ENCODE results near the gene ASAP2.

Gene ASAP2

GRCh38 chr2:9382604-9383235 is 176.1 kb downstream of the ASAP2 start:
- POLR2A ChIA-PET = no interaction called here
- CTCF ChIA-PET = interaction anchor here (0.8 to 2.8 kb wide), 2 partner anchors 11 to 240 kb away, joined by 3 to 22 read pairs; no protein-coding TSS in a partner anchor

DNA sequence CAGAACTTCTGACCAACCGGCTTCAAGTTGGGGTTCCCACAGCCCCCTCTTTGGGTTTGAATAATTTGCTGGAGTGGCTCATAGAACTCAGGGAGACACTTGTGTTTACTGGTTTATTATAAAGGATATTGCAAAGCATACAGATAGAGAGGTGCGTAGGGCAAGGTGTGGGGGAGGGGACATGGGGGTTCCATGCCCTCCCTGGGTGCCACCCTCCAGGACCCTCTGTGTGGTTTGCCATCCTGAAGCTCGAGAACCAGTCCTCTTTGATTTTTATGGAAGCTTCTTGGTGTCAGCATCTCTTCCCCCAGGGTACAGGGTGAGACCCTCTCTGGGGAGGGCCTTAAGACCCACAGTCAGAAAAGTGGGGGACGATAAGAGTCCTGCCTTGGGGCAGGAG is 177.9 kb downstream of the ASAP2 start:
- ChIA-PET CTCF (interaction anchor here (1.2 to 2.0 kb wide), 2 partner anchors 14 to 20 kb away, joined by 8 to 9 read pairs; no protein-coding TSS in a partner anchor), POLR2A (interaction anchor here (0.5 kb wide), 1 partner anchor 594 kb away, joined by 5 read pairs; no protein-coding TSS in a partner anchor)
- TF ChIP-seq, protein P1, sequence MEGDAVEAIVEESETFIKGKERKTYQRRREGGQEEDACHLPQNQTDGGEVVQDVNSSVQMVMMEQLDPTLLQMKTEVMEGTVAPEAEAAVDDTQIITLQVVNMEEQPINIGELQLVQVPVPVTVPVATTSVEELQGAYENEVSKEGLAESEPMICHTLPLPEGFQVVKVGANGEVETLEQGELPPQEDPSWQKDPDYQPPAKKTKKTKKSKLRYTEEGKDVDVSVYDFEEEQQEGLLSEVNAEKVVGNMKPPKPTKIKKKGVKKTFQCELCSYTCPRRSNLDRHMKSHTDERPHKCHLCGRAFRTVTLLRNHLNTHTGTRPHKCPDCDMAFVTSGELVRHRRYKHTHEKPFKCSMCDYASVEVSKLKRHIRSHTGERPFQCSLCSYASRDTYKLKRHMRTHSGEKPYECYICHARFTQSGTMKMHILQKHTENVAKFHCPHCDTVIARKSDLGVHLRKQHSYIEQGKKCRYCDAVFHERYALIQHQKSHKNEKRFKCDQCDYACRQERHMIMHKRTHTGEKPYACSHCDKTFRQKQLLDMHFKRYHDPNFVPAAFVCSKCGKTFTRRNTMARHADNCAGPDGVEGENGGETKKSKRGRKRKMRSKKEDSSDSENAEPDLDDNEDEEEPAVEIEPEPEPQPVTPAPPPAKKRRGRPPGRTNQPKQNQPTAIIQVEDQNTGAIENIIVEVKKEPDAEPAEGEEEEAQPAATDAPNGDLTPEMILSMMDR (IDR thresholded peaks at IDR 0.05; ENCODE audit: insufficient read depth, low read length, missing control alignments) = no peak
- H3K4me3 ChIP-seq (ENCODE audit: low read depth, low read length) = no peak overlapping the region
- DNase-seq (ENCODE audit: low read depth, low spot score) = no peak

More at GRCh38 chr2:9382604-9383235, 176.1 kb downstream of the ASAP2 start:
- H3K4me3 ChIP-seq (ENCODE audit: low read depth, low read length) = no peak overlapping the region
- TF ChIP-seq, protein P1 (IDR thresholded peaks at IDR 0.05; ENCODE audit: insufficient read depth, low read length, missing control alignments) = no peak
- no peak for DNase-seq (ENCODE audit: low read depth, low spot score)

DNA sequence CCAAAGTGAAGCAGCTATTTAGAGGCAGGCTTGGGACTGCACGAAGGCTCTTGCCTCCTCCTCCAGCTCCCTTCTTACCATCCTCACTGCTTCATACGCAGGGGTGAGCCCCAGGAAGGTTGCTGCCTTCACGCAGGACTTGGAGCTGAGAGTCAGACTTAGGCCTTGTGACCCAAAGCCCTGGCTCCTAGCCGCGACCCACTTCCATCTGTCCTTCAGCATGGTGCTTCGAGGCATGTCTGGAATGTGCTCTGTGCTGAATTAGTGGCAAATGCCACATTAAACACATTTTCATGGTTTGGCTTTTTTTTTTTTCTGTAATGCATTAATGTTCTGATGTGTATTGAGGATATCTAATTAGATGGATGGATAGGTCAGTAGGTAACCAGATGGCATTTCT is 179.2 kb downstream of the ASAP2 start:
- POLR2A ChIA-PET = no interaction called here

GRCh38 chr2:9388199-9388681 is 181.6 kb downstream of the ASAP2 start:
- ChIA-PET POLR2A (no interaction called here), CTCF (interaction anchor here (1.0 to 1.2 kb wide), 2 partner anchors 17 to 182 kb away, joined by 3 to 6 read pairs; partner anchors contain the start of gene ASAP2)
- no peak overlapping the region for H3K4me3 ChIP-seq (ENCODE audit: low read depth, low read length)
- DNase-seq (ENCODE audit: low read depth, low spot score) = no peak
- TF ChIP-seq, protein P1 (IDR thresholded peaks at IDR 0.05; ENCODE audit: insufficient read depth, low read length, missing control alignments) = no peak

More for the DNA sequence above, 179.2 kb downstream of the ASAP2 start:
- TF ChIP-seq, protein P1 (IDR thresholded peaks at IDR 0.05; ENCODE audit: insufficient read depth, low read length, missing control alignments) = no peak
- no peak overlapping the region for H3K4me3 ChIP-seq (ENCODE audit: low read depth, low read length)
- no peak for DNase-seq (ENCODE audit: low read depth, low spot score)
- CTCF ChIA-PET = interaction anchor here (0.8 to 1.5 kb wide), 3 partner anchors 21 to 244 kb away, joined by 3 to 9 read pairs (median 3); partner anchors contain the start of gene ASAP2

GRCh38 chr2:9388950-9389911 is 182.6 kb downstream of the ASAP2 start:
- TF ChIP-seq, protein P1 (IDR thresholded peaks at IDR 0.05; ENCODE audit: insufficient read depth, low read length, missing control alignments) = no peak
- ChIA-PET CTCF (no interaction called here), POLR2A (no interaction called here)
- H3K4me3 ChIP-seq (ENCODE audit: low read depth, low read length) = no peak overlapping the region
- no peak for DNase-seq (ENCODE audit: low read depth, low spot score)
